GM12874 (cell line): ENCODE data around the gene DDX31.

Experiments used
- CTCF ChIP-seq: IDR thresholded peaks from 2 replicates; pipeline ENCODE4 v1.5.1; 2011; ENCODE audit warnings: low read depth, mild to moderate bottlenecking, control low read depth, low read length, moderate library complexity; ENCODE audit not compliant: insufficient read depth

The DDX31 gene

DNA sequence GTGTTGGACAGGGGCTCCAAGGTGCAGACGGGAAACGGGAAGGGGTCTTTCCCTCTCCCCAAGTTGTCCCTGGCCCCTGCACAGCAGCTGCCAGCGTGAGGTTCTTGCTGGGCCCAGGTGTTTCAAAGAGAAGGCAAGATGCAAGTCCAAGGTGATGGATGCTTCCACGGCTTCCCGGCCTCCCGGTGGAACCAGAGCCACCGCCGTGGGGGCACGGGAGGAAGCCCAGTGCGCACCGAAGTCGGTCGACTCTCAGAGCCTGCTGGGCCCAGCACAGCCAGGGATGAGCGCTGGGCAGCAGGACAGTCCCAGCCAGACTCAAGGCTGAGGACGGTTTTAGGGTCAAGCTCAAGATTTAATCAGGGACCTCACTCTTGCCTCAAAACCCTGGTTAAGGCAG, 112.6 kb downstream of the DDX31 start:
- no peak for TF ChIP-seq CTCF

GRCh38 chr9:132556714-132557113, 113.1 kb downstream of the DDX31 start:
- no peak for TF ChIP-seq CTCF

- no peak for TF ChIP-seq CTCF
These were observed 113.5 kb downstream of the DDX31 start for GRCh38 chr9:132556235-132556634.

- TF ChIP-seq CTCF, result no peak
These were observed 114.3 kb downstream of the DDX31 start for GRCh38 chr9:132555528-132555927.

DNA sequence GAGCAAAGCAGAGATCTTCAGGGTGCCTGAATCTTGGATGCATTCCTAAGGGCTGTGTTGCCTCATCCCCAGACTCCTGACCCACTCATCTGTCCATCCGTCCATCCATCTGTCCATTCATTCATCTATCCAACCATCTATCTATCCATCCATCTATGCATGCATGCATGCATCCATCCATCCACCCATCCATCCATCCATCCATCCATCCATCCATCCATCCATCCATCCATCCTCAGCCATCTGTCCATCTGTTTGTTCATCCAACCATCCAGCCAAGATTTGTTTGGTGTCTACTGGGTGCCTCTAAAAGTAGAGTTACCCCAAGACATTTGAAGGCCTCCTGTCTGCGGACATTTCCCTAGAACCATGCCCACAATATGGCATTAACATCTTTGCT, 115.0 kb downstream of the DDX31 start:
- no peak for TF ChIP-seq CTCF

DNA sequence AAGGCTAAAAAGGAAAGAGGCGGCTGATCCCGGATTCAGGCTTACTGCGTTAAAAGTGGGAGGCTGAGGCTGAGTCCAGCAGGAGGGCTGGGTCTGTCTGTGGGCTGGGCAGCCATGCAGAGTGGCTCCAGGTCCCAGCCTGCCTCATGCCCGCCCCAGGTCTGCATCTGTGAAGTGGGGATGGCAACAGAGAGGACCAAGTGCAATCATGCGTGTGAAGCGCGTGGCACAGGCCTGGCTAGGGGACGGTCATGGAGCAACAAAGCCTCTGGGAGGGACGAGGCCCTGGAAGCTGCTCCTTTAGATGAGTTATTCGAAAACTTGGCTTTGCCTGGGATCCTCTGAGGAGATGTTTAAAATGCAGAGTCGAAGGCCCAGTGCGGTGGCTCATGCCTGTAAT, 117.7 kb downstream of the DDX31 start:
- TF ChIP-seq CTCF, result no peak

- TF ChIP-seq CTCF, result no peak
These were observed 118.2 kb downstream of the DDX31 start for GRCh38 chr9:132551556-132551955.
